BLaER1 (cell line): ENCODE data around the gene MCCC1.
"Not testable (repeated sequence)": the region's sequence is repeated elsewhere in the genome, so short reads cannot be mapped to it uniquely, and the experiment has no call there.

Experiments
- H3K27ac ChIP-seq: shearing (Covaris generic); formaldehyde crosslinking; 2 replicates; pipeline ENCODE4 v1.8.1; 2022
- H3K27me3 ChIP-seq: shearing (Covaris generic); formaldehyde crosslinking; 2 replicates; pipeline ENCODE4 v1.8.1; 2022
- H3K36me3 ChIP-seq: shearing (Covaris generic); formaldehyde crosslinking; 2 replicates; pipeline ENCODE4 v1.8.1; 2022
- H3K4me1 ChIP-seq: shearing (Covaris generic); formaldehyde crosslinking; 2 replicates; pipeline ENCODE4 v1.8.1; 2022
- H3K4me2 ChIP-seq: shearing (Covaris generic); formaldehyde crosslinking; 2 replicates; pipeline ENCODE4 v1.8.1; 2022
- H3K4me3 ChIP-seq: shearing (Covaris generic); formaldehyde crosslinking; 2 replicates; pipeline ENCODE4 v1.8.1; 2022
- H3K9ac ChIP-seq: shearing (Covaris generic); formaldehyde crosslinking; 2 replicates; pipeline ENCODE4 v1.8.1; 2022
- H3K9me3 ChIP-seq: shearing (Covaris generic); formaldehyde crosslinking; 2 replicates; pipeline ENCODE4 v1.8.1; 2022
- H4K20me1 ChIP-seq: shearing (Covaris generic); formaldehyde crosslinking; 2 replicates; pipeline ENCODE4 v1.8.1; 2022
- Cebpa-rat ChIP-seq: shearing (Covaris generic); IDR thresholded peaks from 2 replicates; pipeline ENCODE4 v1.8.1; 2022

The MCCC1 gene

DNA sequence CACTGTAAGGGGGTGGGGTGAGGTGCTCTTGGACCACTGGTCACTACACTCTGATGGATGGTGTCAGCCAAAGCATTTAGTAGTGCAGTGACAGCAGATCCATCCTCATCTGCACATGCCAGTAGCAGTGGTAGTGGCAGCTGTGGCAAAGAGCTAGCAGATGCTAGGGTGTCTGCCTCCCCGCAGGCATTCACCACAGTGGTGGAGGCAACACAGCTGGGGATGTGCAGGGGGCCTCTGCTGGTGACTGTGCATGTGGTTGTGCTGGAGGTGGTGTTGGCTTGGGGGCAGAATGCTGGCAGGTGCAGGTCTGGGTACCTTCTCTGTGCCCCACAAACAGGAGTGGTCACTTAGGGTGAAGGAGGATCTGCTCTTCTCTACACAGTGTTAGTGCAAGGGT lies 99.5 kb downstream of the MCCC1 start:
- H3K4me2 ChIP-seq = no peak overlapping the region
- H3K9me3 ChIP-seq = peaks cover 9% of the 10 kb centered on the region
- H3K4me3 ChIP-seq = no peak overlapping the region
- H3K36me3 ChIP-seq = no peaks in the 10 kb centered on the region
- no peaks in the 10 kb centered on the region for H3K27me3 ChIP-seq
- H4K20me1 ChIP-seq = no peaks in the 10 kb centered on the region
- no peak for TF ChIP-seq Cebpa-rat
- no peak overlapping the region for H3K27ac ChIP-seq
- no peaks in the 10 kb centered on the region for H3K4me1 ChIP-seq
- no peak overlapping the region for H3K9ac ChIP-seq

DNA sequence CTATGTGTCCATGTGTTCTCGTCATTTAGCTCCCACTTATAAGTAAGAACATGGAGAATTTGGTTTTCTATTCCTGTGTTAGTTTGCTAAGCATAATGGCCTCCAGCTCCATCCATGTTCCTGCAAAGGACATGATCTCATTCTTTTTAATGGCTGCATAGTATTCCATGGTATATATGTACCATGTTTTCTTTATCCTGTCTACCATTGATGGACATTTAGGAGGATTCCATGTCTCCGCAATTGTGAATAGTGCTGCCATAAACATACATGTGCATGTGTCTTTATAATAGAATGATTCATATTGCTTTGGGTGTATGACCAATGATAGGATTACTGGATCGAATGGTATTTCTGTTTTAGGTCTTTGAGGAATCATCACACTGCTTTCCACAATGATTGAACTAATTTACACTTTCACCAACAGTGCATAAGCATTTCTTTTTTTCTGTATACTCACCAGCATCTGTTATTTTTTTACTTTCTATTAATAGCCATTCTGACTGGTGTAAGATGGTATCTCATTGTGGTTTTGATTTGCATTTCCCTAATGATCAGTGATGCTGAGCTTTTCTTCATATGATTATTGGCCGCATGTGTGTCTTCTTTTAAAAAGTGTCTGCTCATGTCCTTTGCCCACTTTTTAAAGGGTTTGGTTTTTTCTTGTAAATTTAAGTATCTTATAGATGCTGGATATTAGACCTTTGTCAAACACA lies 105.7 kb downstream of the MCCC1 start:
- not testable (repeated sequence) for H3K27me3 ChIP-seq, H3K9ac ChIP-seq, H3K4me1 ChIP-seq, H3K4me3 ChIP-seq, H3K36me3 ChIP-seq, H4K20me1 ChIP-seq, H3K27ac ChIP-seq
- peaks cover 20% of the 10 kb centered on the region for H3K9me3 ChIP-seq
- peak overlapping the region; percentile 25 for H3K4me2 ChIP-seq

DNA sequence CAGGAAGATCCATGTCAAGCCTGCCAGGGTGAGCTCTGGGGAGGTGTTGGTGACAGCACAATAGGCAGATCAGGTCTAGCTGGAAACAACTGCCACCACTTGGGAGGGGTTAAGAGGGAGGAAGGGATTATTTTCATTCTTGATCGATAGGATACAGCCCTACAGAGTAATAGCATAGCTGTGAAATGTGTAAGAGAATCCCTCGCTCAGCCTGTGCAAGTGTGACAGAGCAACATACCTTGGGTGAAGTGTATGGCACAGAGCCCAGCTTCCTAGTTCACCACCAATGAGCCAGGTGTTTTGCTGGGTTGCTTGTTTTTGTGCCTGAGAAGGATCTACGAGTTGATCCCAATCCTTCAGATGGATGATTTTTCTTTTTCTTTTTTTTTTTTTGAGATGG lies 109.7 kb downstream of the MCCC1 start:
- Histone ChIP-seq H3K36me3 (no peaks in the 10 kb centered on the region), H3K4me1 (peaks cover 8% of the 10 kb centered on the region), H3K9ac (no peak overlapping the region), H3K27me3 (no peaks in the 10 kb centered on the region), H3K4me2 (no peak overlapping the region), H3K4me3 (no peak overlapping the region), H4K20me1 (no peaks in the 10 kb centered on the region), H3K9me3 (peaks cover 9% of the 10 kb centered on the region), H3K27ac (no peak overlapping the region)
- no peak for TF ChIP-seq Cebpa-rat

DNA sequence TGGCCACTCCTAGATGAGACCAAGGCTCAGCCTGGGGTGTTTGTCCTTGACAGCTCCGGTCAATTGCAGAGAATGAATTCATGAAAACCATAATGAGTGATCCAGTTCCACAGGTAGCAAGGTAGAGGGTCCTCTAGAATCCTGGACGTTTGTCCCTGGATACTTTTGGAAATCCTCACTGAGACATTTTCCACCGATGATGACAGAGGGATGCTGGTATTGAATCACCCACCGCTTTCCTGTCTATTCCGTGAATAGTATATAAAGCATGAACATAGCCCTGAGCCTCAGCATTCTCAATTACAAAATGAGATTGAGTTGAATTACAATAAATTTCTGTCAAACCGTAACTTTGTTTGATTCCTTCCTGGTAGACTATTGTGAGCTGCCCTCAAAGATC lies 113.3 kb downstream of the MCCC1 start:
- Histone ChIP-seq H4K20me1 (no peaks in the 10 kb centered on the region), H3K4me3 (no peak overlapping the region), H3K27me3 (no peaks in the 10 kb centered on the region), H3K4me1 (peaks cover 7% of the 10 kb centered on the region), H3K9me3 (no peaks in the 10 kb centered on the region), H3K27ac (no peak overlapping the region), H3K9ac (no peak overlapping the region), H3K36me3 (no peaks in the 10 kb centered on the region), H3K4me2 (no peak overlapping the region)
- no peak for TF ChIP-seq Cebpa-rat

DNA sequence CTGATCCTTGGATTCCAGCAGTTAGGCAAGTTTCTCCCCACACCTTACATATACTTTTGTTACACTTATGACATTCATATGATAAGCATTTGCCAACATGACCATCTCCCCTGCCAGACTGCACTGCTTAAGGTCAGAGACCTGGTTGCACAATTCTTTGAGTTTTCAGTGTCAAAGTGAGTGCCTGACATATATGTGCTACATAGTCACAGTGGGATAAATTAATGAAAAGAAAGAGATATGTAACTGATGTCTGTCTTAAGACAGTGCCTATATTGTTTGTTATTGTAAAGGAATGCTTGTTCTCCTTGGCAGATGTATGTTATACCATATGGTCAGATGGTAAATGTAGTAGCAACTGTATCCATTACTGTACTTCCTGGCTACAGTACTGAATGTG lies 115.4 kb downstream of the MCCC1 start:
- Histone ChIP-seq H3K27me3 (no peaks in the 10 kb centered on the region), H4K20me1 (peaks cover 9% of the 10 kb centered on the region), H3K4me2 (no peak overlapping the region), H3K27ac (no peak overlapping the region), H3K4me3 (no peak overlapping the region), H3K9ac (no peak overlapping the region), H3K9me3 (no peaks in the 10 kb centered on the region), H3K36me3 (no peaks in the 10 kb centered on the region), H3K4me1 (peaks cover 15% of the 10 kb centered on the region)
- TF ChIP-seq Cebpa-rat = no peak

DNA sequence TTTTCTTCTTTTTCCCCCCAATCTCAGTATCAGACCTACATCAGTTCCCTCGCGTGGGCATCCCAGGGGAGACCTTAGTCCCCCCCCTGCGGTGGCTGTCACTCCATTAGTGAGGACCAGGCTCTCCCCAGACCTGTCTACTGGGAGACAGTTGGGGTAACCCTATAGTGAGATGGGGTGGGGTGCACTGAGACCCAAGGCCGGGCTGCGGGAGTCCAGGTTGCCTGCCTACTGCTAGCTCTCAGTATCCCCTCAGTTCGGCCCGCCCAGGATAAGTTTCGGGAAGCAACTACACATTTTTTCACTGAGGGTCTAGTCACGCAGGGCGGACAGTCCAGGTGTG lies 118.3 kb downstream of the MCCC1 start:
- TF ChIP-seq Cebpa-rat = no peak
- peaks cover 38% of the 10 kb centered on the region for H4K20me1 ChIP-seq
- H3K27ac ChIP-seq = peak overlapping the region; percentile 72
- peak overlapping the region; percentile 82 for H3K4me2 ChIP-seq
- no peaks in the 10 kb centered on the region for H3K9me3 ChIP-seq
- no peaks in the 10 kb centered on the region for H3K36me3 ChIP-seq
- peaks cover 35% of the 10 kb centered on the region for H3K4me1 ChIP-seq
- no peaks in the 10 kb centered on the region for H3K27me3 ChIP-seq
- peak overlapping the region; percentile 85 for H3K4me3 ChIP-seq
- peak overlapping the region; percentile 92 for H3K9ac ChIP-seq

DNA sequence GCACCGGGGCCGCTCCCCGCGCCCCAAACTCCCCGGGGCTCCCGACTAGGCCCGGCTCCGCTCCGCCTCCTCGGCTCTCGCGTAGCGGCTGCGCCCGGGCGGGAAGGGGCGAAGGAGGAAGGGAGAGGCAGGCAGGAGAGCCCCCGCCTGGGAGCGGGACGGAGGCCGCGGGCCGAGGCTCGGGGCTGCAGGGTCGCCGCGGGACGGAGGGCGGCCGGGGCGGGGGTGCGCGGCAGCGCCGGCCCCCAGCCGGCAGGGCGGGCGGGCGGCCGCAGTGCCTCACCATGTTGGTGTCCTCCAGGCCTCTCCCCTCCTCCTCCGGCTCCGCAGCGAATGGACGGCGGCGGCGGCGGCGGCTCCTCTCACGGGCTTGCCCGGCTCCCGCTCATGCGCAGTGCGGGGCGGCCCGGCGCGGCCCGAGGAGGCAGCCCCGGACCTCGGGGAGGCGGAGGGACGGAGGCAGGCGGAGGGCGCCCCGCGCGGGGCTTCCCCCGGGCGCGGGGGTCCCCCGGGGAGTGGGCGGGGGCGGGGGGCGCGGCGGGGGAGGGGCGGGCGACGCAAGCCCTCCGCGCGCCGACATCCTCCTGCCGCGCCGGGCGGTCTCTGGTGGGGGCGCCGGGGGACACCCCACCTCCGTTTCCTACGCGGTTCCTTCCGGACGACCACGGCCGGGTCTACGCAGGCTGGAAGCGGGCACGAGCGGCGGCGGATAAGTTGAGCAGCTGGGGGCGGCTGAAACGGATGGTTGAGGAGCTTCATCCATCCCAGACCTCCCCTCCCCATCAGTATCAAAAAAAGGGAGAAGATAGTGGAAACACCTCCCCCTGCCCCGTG lies 118.9 kb downstream of the MCCC1 start, which contains the start of gene DCUN1D1:
Gene DCUN1D1 (minus strand): TSS at position 335 of the 834 bp plus-strand sequence. CDS start 49 bp downstream, at position 286.
- H4K20me1 ChIP-seq = peaks cover 44% of the 10 kb centered on the region
- peak within 1 kb of the TSS; percentile 92 for H3K9ac ChIP-seq
- no peaks in the 10 kb centered on the region for H3K27me3 ChIP-seq
- H3K4me1 ChIP-seq = peaks cover 38% of the 10 kb centered on the region
- no peaks in the 10 kb centered on the region for H3K36me3 ChIP-seq
- TF ChIP-seq Cebpa-rat = no peak
- no peaks in the 10 kb centered on the region for H3K9me3 ChIP-seq
- peak within 1 kb of the TSS; percentile 90 for H3K27ac ChIP-seq
- H3K4me3 ChIP-seq = peak within 1 kb of the TSS; percentile 85
- peak within 1 kb of the TSS; percentile 92 for H3K4me2 ChIP-seq

DNA sequence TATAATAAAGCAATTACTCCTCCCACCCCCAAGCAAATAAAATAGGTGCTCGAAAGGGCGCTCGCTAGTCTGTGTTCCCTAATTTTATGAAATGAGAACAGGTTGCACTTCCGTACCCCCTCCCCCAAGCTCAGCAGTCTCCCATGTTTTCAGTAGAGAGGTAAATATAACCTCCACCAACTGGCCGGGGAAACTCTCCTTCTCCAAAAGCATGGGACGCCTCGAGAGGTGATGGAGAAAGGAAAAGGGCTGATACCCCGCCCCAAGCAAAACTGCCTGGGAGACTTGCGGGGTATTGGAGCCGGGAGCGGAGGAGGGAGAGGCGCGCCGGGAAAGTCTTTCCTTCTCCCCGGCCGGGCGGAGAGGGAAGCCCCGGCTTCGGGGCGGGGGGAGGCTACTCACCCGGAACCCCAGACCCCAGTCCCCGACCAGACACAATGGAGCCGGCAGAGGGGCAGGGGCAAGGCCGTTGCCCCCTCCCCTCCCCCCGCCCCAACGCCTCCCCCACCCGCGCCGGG lies 119.6 kb downstream of the MCCC1 start:
- Histone ChIP-seq H3K36me3 (no peaks in the 10 kb centered on the region), H3K4me1 (peaks cover 43% of the 10 kb centered on the region), H3K9me3 (no peaks in the 10 kb centered on the region), H3K27me3 (no peaks in the 10 kb centered on the region), H3K4me2 (peak overlapping the region; percentile 92), H3K27ac (peak overlapping the region; percentile 90), H4K20me1 (peaks cover 51% of the 10 kb centered on the region), H3K9ac (peak overlapping the region; percentile 92), H3K4me3 (peak overlapping the region; percentile 85)
- no peak for TF ChIP-seq Cebpa-rat

DNA sequence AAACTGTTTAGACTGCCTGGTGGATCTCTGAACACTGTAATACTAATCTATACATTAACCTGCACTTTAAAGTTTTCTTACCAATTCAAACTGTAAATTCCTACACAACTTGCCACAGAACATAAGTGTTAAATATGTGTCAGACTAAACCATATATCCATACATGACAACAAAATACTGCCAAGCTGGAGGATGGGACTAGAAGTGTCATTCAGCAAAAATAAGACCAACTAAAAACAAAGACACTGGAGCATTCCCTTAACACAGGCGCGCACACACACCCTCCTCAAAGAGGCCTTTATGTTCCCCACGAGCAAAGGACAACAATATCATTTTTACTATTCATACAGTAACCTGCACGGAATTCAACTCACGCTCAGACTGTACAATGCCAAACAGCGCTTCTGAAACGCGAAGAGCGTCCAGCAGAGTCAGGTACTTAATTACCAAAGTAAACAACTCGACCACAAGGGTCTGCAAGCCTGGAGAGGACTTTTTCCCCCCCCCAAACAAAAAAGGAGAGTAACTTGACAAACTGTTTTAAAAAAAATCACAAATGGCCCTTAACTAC lies 120.1 kb downstream of the MCCC1 start:
- Histone ChIP-seq H3K4me2 (peak overlapping the region; percentile 92), H3K36me3 (no peaks in the 10 kb centered on the region), H3K9ac (peak overlapping the region; percentile 92), H3K4me3 (peak overlapping the region; percentile 85), H3K9me3 (no peaks in the 10 kb centered on the region), H3K27me3 (no peaks in the 10 kb centered on the region), H3K4me1 (peaks cover 43% of the 10 kb centered on the region), H3K27ac (peak overlapping the region; percentile 90), H4K20me1 (peaks cover 55% of the 10 kb centered on the region)
- no peak for TF ChIP-seq Cebpa-rat

DNA sequence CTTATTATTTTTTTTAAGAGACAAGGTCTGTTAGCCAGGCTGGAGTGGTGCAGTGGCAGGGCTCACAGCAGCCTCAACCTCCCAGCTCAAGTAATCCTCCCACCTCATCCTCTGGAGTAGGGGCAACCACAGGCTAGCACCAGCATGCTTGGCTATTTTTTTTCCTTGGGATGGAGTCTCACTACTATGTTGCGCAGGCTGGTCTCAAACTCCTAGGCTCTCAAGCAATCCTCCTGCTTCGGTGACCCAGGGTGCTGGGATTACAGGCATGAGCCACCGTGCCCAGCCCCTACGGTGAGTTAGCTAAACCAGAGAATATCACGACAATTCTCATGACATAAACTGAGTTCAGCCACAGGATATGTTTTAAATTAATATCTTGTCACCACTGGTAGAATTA lies 120.9 kb downstream of the MCCC1 start:
- Histone ChIP-seq H3K4me3 (peak overlapping the region; percentile 85), H3K9me3 (no peaks in the 10 kb centered on the region), H3K36me3 (0 out of 2 replicates have a peak, but pooled peaks cover 2% of the 10 kb centered on the region), H3K4me1 (peaks cover 43% of the 10 kb centered on the region), H3K27me3 (no peaks in the 10 kb centered on the region), H3K4me2 (peak overlapping the region; percentile 92), H3K27ac (no peak overlapping the region), H4K20me1 (peaks cover 62% of the 10 kb centered on the region), H3K9ac (peak overlapping the region; percentile 92)
- no peak for TF ChIP-seq Cebpa-rat
